ENCODE results near the gene TMEM80.

The TMEM80 gene

DNA sequence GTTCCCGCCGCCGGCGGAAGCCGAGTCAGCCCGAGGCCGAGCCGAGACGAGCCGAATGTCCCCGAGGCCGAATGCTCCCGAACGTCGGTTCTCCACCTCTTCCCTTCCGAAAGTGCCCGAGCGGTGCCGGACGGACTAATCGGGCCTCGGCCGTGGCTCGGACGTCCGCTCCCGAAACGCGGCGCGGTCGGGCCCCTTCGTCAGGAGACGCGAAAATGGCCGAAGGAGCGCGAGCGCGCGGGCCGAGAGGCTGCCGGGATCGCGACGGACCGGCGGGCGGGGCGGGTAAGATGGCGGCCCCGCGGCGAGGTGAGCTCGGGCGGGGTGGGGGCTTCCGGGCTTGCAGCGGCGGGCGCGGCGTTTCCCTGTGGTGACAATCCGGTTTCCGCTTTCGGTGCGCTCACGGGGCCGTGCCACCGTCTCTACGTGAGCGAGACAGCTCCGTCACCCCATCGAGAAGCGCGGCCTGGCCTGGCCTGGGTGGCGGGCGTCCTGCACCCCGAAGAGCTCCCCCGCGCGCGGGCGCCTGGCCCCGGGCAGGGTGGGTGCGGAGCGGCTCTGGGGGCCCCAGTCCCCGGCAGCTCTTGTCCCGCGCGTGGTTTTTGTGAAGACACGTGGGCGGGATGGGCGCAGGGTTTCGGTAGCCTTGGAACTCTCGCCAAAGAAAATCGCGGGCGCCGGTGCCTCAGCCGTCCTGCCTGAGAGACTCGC lies at the start of gene TMEM80:
TMEM80 (plus strand) TSS at position 279 of the 711 bp plus-strand sequence; CDS start at position 291, 12 bp downstream.
- TF ChIP-seq GATA2 (IDR thresholded peaks at IDR 0.05; ENCODE audit: low read depth, low read length) (no peak), GATA3 (IDR thresholded peaks at IDR 0.05; ENCODE audit: low read depth, low read length) (no peak)

DNA sequence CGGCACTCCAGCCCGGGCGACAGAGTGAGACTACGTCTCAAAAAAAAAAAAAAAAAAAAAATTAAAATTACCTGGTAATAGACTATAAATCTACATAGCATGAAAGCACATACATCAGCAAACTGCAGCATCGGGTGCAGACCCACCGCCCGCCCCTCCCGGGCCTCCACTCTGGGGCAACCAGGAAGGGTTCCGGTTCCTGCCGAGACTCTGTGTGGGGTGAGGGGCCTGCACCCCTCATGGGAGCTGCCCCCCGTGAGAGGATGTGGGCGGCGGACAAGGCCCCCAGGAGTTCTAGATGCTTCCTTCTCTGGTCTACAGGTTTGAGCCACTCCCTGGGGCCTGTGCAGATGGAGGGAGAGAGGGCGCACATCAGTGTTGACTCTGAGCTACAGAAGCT lies 49.4 kb upstream of the TMEM80 start:
- no peak for TF ChIP-seq GATA2 (IDR thresholded peaks at IDR 0.05; ENCODE audit: low read depth, low read length)
- no peak for TF ChIP-seq GATA3 (IDR thresholded peaks at IDR 0.05; ENCODE audit: low read depth, low read length)

GRCh38 chr11:650482-650881 lies 45.1 kb upstream of the TMEM80 start:
- TF ChIP-seq GATA2 (IDR thresholded peaks at IDR 0.05; ENCODE audit: low read depth, low read length) (no peak), GATA3 (IDR thresholded peaks at IDR 0.05; ENCODE audit: low read depth, low read length) (no peak)

DNA sequence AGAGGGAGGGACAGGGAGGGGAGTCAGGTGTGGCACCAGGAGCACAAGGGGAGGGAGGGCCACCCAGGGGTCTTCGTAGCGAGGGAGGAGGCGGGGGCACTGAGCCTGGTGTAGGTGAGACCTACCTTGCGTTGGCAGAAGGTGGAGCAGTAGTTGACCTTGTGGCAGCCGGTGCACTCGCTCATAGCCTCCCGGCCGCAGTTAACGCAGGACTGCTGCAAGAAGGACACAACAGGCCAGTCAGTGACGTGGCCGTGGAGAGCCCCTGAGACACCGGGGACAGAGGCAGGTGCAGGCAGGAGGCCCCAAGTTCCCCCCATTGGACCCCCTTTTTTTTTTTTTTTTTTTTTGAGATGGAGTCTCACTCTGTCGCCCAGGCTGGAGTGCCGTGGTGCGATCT lies 41.8 kb upstream of the TMEM80 start:
- no peak for TF ChIP-seq GATA3 (IDR thresholded peaks at IDR 0.05; ENCODE audit: low read depth, low read length)
- no peak for TF ChIP-seq GATA2 (IDR thresholded peaks at IDR 0.05; ENCODE audit: low read depth, low read length)

GRCh38 chr11:655036-655726 lies 40.4 kb upstream of the TMEM80 start:
- TF ChIP-seq GATA2 (IDR thresholded peaks at IDR 0.05; ENCODE audit: low read depth, low read length) (no peak), GATA3 (IDR thresholded peaks at IDR 0.05; ENCODE audit: low read depth, low read length) (no peak)

- no peak for TF ChIP-seq GATA2 (IDR thresholded peaks at IDR 0.05; ENCODE audit: low read depth, low read length)
- TF ChIP-seq GATA3 (IDR thresholded peaks at IDR 0.05; ENCODE audit: low read depth, low read length) = no peak
Measured at GRCh38 chr11:656426-656825, 39.2 kb upstream of the TMEM80 start.

DNA sequence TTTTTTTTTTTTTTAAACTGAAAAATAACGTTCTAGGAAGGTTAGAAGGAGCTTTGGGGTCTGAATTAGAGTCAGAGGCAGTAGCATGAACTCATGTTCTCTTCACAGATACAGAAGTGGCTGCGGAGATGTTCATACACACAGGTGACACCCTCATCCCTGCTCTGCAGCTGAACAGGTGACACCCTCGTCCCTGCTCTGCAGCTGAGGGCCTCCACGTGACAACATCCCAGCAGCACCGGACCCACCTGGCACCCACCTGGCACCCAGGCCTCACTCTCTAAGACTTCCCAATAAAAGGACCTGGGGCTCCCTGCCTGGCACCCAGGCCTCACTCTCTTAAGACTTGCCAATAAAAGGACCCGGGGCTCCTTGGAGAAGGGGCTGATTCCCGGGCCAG lies 38.8 kb upstream of the TMEM80 start:
- no peak for TF ChIP-seq GATA3 (IDR thresholded peaks at IDR 0.05; ENCODE audit: low read depth, low read length)
- TF ChIP-seq GATA2 (IDR thresholded peaks at IDR 0.05; ENCODE audit: low read depth, low read length) = no peak

DNA sequence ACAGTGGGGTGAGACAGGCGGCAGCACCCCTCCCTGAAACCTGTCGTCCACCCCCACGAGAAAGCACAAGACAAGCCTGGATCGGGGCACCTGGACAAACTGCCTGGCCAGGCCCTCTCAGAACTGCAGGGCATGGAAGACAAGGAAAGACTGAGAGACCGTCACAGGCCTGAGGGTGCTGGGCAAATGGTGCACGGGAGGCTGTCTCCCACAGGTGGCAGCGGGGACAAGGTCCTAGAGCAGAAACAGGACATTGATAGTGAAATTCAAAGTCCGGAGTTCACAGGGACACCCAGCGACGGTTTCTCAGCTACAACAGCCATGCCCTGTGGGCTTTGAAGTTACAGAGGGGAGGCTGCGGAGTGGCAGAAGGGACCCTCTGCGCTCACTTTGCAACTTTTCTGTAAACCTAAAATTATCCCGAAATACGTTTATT lies 37.9 kb upstream of the TMEM80 start:
- no peak for TF ChIP-seq GATA3 (IDR thresholded peaks at IDR 0.05; ENCODE audit: low read depth, low read length)
- TF ChIP-seq GATA2 (IDR thresholded peaks at IDR 0.05; ENCODE audit: low read depth, low read length) = no peak

DNA sequence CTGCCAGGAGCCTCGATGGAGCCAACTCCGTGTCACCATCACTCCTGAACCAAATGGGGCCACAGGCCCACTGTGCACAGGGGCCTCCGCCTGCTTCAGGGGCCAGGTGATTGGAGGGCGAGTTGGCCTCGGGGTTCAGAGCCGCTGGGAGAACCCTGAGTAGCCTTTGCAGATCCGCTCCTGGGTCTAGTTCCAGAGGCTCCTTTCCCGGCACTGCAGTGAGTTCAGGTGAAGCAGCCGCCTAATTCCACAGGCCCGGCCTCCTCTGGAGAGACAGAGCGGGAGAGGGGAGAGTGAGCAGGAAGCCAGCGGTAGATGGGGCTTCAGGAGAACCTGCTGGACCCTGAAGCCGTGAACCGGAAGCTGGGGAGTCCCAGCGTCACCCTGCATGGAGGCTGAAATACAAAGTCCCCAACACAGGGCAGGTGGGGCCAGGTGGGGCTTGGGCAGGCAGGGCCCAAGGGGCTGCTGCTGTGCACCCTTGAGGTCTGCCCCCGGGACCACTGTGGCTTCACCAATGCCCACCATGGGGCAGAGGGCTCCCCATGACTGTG lies 36.0 kb upstream of the TMEM80 start:
- TF ChIP-seq GATA2 (IDR thresholded peaks at IDR 0.05; ENCODE audit: low read depth, low read length) (no peak), GATA3 (IDR thresholded peaks at IDR 0.05; ENCODE audit: low read depth, low read length) (no peak)

DNA sequence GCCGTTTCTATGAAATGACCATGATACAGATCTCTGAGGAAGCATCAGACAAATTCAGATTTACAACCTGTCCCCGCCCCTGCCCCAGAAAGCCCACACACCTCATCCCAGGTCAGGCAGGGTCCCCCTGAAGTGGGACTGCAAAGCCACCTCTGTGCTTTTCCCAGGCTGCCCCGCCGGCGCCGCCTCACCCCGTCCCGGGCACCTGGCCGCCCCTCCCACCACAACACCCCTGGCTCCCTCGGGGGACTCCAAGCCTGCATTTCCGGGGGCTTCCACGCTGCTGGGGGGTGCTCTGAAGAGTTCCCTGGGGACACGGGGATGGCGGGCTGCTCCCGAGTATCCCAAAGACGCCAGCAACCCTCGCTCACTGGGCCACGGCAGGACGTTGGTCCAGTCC lies 35.3 kb upstream of the TMEM80 start:
- TF ChIP-seq GATA2 (IDR thresholded peaks at IDR 0.05; ENCODE audit: low read depth, low read length) (no peak), GATA3 (IDR thresholded peaks at IDR 0.05; ENCODE audit: low read depth, low read length) (no peak)

- no peak for TF ChIP-seq GATA2 (IDR thresholded peaks at IDR 0.05; ENCODE audit: low read depth, low read length)
- TF ChIP-seq GATA3 (IDR thresholded peaks at IDR 0.05; ENCODE audit: low read depth, low read length) = no peak
Measured at GRCh38 chr11:660681-661444, 34.8 kb upstream of the TMEM80 start.

DNA sequence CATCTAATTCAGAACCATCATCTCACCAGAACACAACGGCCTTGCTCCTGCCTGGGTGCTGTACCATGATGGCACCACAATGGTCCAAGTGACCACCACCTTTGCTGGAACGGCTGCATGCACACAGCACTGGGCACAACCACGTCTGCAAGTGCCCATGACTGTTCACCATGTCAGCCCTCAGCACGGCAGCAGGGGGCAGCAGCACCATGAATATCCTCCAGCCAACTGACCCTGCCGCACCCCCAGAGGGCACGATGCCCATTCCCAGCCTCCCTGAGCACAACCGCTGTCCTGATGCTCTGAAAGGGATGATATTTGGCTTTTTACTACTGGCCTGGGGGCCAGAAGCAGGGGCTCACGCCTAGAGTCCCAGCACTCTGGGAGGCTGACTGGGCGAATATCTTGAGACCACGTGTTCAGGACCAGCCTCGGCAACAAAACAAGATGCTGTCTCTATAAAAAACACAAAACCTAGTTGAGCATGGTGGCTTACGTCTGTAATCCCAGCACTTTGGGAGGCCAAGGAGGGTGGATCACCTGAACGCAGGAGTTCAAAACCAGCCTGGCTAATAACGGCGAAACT lies 32.8 kb upstream of the TMEM80 start:
- TF ChIP-seq GATA2 (IDR thresholded peaks at IDR 0.05; ENCODE audit: low read depth, low read length) = no peak
- no peak for TF ChIP-seq GATA3 (IDR thresholded peaks at IDR 0.05; ENCODE audit: low read depth, low read length)

DNA sequence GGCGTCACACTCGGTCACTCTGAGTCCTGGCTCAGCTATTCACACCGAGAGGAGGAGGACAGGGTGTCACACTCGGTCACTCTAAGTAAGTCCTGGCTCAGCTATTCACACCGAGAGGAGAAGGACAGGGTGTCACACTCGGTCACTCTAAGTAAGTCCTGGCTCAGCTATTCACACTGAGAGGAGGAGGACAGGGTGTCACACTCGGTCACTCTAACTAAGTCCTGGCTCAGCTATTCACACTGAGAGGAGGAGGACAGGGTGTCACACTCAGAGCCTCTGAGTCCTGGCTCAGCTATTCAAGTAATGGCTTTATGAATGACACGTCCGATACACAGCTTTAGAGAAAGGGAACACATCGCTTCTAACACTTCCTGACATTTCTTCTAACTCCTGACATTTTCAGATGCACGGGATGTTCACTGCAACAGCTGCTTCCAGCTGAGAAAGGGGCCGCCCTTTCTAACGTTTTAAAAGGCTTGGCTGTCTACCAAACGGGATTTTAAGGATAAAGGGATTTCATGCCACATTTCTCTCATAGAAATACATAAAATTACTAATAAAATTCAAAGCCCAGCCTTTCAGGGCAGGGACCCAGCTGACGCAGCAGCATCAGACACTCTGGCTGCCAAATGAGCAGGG lies 30.4 kb upstream of the TMEM80 start:
- TF ChIP-seq GATA3 (IDR thresholded peaks at IDR 0.05; ENCODE audit: low read depth, low read length) (no peak), GATA2 (IDR thresholded peaks at IDR 0.05; ENCODE audit: low read depth, low read length) (no peak)
